ENCODE measurements around the gene NRM.

DNA sequence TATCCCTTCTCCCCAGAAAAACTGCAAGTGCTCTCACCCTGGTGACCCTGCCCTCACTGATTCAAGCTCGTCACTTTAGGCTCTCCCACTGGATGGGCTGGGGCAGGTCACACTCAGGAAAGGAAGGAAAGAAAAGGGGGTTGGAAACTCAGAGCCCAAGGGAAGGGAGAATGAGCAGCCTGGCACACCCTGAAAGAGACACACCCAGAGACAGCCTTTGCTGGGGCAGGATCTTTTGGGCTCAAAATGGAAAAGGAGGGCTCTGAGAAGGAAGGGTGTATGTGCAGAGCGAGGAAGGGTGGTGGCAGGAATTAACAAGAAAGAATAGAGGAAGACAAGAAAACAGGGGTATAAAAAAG lies 6.8 kb downstream of the NRM start:
- TF ChIP-seq, protein P1, sequence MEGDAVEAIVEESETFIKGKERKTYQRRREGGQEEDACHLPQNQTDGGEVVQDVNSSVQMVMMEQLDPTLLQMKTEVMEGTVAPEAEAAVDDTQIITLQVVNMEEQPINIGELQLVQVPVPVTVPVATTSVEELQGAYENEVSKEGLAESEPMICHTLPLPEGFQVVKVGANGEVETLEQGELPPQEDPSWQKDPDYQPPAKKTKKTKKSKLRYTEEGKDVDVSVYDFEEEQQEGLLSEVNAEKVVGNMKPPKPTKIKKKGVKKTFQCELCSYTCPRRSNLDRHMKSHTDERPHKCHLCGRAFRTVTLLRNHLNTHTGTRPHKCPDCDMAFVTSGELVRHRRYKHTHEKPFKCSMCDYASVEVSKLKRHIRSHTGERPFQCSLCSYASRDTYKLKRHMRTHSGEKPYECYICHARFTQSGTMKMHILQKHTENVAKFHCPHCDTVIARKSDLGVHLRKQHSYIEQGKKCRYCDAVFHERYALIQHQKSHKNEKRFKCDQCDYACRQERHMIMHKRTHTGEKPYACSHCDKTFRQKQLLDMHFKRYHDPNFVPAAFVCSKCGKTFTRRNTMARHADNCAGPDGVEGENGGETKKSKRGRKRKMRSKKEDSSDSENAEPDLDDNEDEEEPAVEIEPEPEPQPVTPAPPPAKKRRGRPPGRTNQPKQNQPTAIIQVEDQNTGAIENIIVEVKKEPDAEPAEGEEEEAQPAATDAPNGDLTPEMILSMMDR (IDR thresholded peaks at IDR 0.05; ENCODE audit: poor library complexity): no peak
- no peak for TF ChIP-seq EZH2 (IDR thresholded peaks at IDR 0.05; ENCODE audit: borderline replicate concordance)
- TF ChIP-seq EZH2phosphoT487 (IDR thresholded peaks at IDR 0.05; ENCODE audit: low read depth, severe bottlenecking, unreplicated experiment): no peak

Data from hepatocyte (in vitro differentiated cells).